Keratinocyte (primary cell): ENCODE results near the gene DPM2. TPM values are rescaled to one million over a fixed set of nuclear protein-coding genes. Genes with fewer than 3 reads are reported as not detected.

Experiments
- DNase-seq: peaks from one replicate; pipeline ENCODE4 v3.0.0-alpha.2; 2011; ENCODE audit warnings: low read depth, missing footprints, low spot score
- FAIRE-seq: peaks from 2 replicates; lab custom pipeline; 2011; peaks lifted over from hg19 to GRCh38; lab: Jason Lieb, UNC
- H2AFZ ChIP-seq: 2 replicates; pipeline ENCODE4 v1.6.0; 2012; ENCODE audit warnings: low read length, control low read depth, inconsistent platforms; ENCODE audit not compliant: control insufficient read depth
- H3K27ac ChIP-seq: 2 replicates; pipeline ENCODE4 v1.5.1; 2011; ENCODE audit warnings: low read length; ENCODE audit not compliant: control insufficient read depth, insufficient read depth
- H3K27me3 ChIP-seq: 3 replicates; pipeline ENCODE4 v1.6.0; 2011; ENCODE audit warnings: low read length; ENCODE audit not compliant: control insufficient read depth, insufficient read depth; ENCODE audit errors: extremely low read depth
- H3K36me3 ChIP-seq, 2 experiments: 2 replicates in 1 of 2; 3 replicates in 1 of 2; pipeline ENCODE4 v1.5.1; 2011; ENCODE audit warnings: low read length in 2 of 2, mild to moderate bottlenecking in 1 of 2; ENCODE audit not compliant: control insufficient read depth in 2 of 2, insufficient read depth in 2 of 2; ENCODE audit errors: extremely low read depth in 1 of 2
- H3K4me1 ChIP-seq: 3 replicates; pipeline ENCODE4 v1.5.1; 2011; ENCODE audit warnings: low read length; ENCODE audit not compliant: control insufficient read depth, insufficient read depth; ENCODE audit errors: extremely low read depth
- H3K4me2 ChIP-seq: 3 replicates; pipeline ENCODE4 v1.6.0; 2011; ENCODE audit warnings: low read depth, low read length; ENCODE audit not compliant: control insufficient read depth, insufficient read depth; ENCODE audit errors: extremely low read depth
- H3K4me3 ChIP-seq, 3 experiments: fragments of 200-600 bp in 1 of 3; sonication (generic) in 1 of 3; 2 replicates in 2 of 3; 3 replicates in 1 of 3; pipeline ENCODE4 v1.5.1; 2011 to 2016; ENCODE audit warnings: low read length in 3 of 3, mild to moderate bottlenecking in 3 of 3, control low read depth in 2 of 3, inconsistent platforms in 1 of 3, low read depth in 1 of 3, mixed read lengths in 1 of 3, mixed run types in 1 of 3, moderate library complexity in 1 of 3; ENCODE audit not compliant: control insufficient read depth in 2 of 3, insufficient read depth in 2 of 3; ENCODE audit errors: extremely low read depth in 1 of 3
- H3K79me2 ChIP-seq: 2 replicates; pipeline ENCODE4 v1.6.0; 2012; ENCODE audit warnings: low read length; ENCODE audit not compliant: control insufficient read depth, insufficient read depth
- H3K9ac ChIP-seq: 3 replicates; pipeline ENCODE4 v1.6.0; 2011; ENCODE audit warnings: low read length; ENCODE audit not compliant: control insufficient read depth, insufficient read depth; ENCODE audit errors: extremely low read depth
- H3K9me1 ChIP-seq: 3 replicates; pipeline ENCODE4 v1.6.0; 2011; ENCODE audit warnings: low read length; ENCODE audit not compliant: control insufficient read depth, insufficient read depth; ENCODE audit errors: extremely low read depth
- H3K9me3 ChIP-seq: 2 replicates; pipeline ENCODE4 v1.5.1; 2012; ENCODE audit warnings: low read depth, low read length; ENCODE audit not compliant: control insufficient read depth
- H4K20me1 ChIP-seq: 3 replicates; pipeline ENCODE4 v1.6.0; 2011; ENCODE audit warnings: low read length; ENCODE audit not compliant: control insufficient read depth, insufficient read depth; ENCODE audit errors: extremely low read depth
- CTCF ChIP-seq, 3 experiments: IDR thresholded peaks in 1 of 3; conservative IDR thresholded peaks in 1 of 3; optimal IDR thresholded peaks in 1 of 3; 2 replicates in 2 of 3; 3 replicates in 1 of 3; pipeline versions ENCODE3 to v1.5.1; 2011; ENCODE audit warnings: low read length in 3 of 3, mild to moderate bottlenecking in 3 of 3, moderate library complexity in 2 of 3, control low read depth in 1 of 3, inconsistent platforms in 1 of 3; ENCODE audit not compliant: insufficient read depth in 2 of 3; ENCODE audit errors: extremely low read depth in 1 of 3
- EZH2 ChIP-seq: IDR thresholded peaks from one replicate; pipeline ENCODE4 v1.6.1; 2012; ENCODE audit warnings: inconsistent platforms, mild to moderate bottlenecking, low read length, moderate library complexity
- dilution Hi-C: fragments of 300-500 bp; cut with MboI; formaldehyde crosslinking; loops from one replicate; pipeline ENCODE4 v1.7.0; 2020; ENCODE audit warnings: low sequenced_read_pairs; ENCODE audit not compliant: extremely low pct_ligation_motif_present
- polyA plus RNA-seq, 5 experiments: library from polyadenylated mRNA; depleted of rRNA in 3 of 5; stranded (reverse) in 3 of 5; stranded (forward) in 1 of 5; unstranded in 1 of 5; fragments of >200 nt; gene quantifications; 1 replicate in 1 of 5; 2 replicates in 3 of 5; 3 replicates in 1 of 5; pipeline versions ENCODE4 v1.2.1 to v1.2.3, GENCODE V29; 2011 to 2012; ENCODE audit warnings: missing spikeins in 2 of 5, low read depth in 1 of 5, low replicate concordance in 1 of 5

The DPM2 gene
- polyA plus RNA-seq, 1 donor (not counting 4 experiments of a cell fraction or from before 2014, with no cell fraction given) = 31.1 TPM

GRCh38 chr9:127937056-127937387, 632 bp downstream of the DPM2 start:
- H3K4me1 ChIP-seq = peaks cover 22% of the 10 kb centered on the region
- FAIRE-seq (no peak), DNase-seq (no peak)
- peak overlapping the region; percentile 75 for H2AFZ ChIP-seq
- H3K9ac ChIP-seq = peak overlapping the region; percentile 84
- peak overlapping the region; percentile 72 to 87 (median 78) for H3K4me3 ChIP-seq
- H3K79me2 ChIP-seq = peaks cover 33% of the 10 kb centered on the region
- no peaks in the 10 kb centered on the region for H3K9me3 ChIP-seq
- H3K27me3 ChIP-seq = no peaks in the 10 kb centered on the region
- H3K9me1 ChIP-seq = no peaks in the 10 kb centered on the region
- H3K4me2 ChIP-seq = peak overlapping the region; percentile 73
- peak overlapping the region; percentile 61 for H3K27ac ChIP-seq
- peaks cover 2% of the 10 kb centered on the region for H4K20me1 ChIP-seq
- peaks cover 9 to 11% of the 10 kb centered on the region in 2 experiments for H3K36me3 ChIP-seq
- TF ChIP-seq EZH2 (no peak), CTCF (optimal IDR thresholded peaks at IDR 0.05 in 1 of 3, IDR thresholded peaks at IDR 0.05 in 1 of 3, conservative IDR thresholded peaks at IDR 0.05 in 1 of 3; ENCODE audit: extremely low read depth in 1 of 3, insufficient read depth in 2 of 3, low read length in 3 of 3) (no peak)
- dilution Hi-C loops = loop anchor here (25.0 kb wide), 1 partner anchor 125 kb away; the partner anchor contains the start of genes NAIF1 and SLC25A25

DNA sequence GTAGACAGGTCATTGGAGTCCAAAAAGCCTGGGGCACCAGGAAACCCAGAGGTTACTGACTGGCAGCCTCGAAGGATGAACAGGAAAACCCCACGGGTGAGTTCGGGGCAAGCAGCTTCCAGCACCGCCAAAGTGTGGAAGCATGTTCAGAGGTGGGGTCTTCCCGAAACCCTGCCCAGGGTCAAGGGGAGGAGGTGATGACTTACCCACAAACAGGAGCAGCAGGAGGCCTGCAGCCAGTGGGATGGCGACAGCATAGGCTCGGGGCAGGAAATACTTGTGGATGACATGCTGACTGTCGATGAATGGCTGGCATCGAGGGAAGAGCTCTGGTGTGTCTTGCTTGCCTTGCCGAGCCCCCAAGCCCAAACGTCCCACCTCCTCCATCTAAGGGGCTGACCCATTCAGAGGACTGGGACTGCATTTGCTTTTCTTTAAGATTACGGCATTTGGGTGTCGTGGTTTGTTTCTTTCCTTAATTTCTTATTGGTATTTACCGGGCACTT, 1.3 kb downstream of the DPM2 start:
- peak overlapping the region; percentile 72 to 87 (median 78) for H3K4me3 ChIP-seq
- H3K27me3 ChIP-seq = no peaks in the 10 kb centered on the region
- no peak for DNase-seq
- peaks cover 33% of the 10 kb centered on the region for H3K79me2 ChIP-seq
- no peaks in the 10 kb centered on the region for H3K9me3 ChIP-seq
- peak overlapping the region; percentile 84 for H3K9ac ChIP-seq
- H2AFZ ChIP-seq = no peak overlapping the region
- TF ChIP-seq CTCF (optimal IDR thresholded peaks at IDR 0.05 in 1 of 3, IDR thresholded peaks at IDR 0.05 in 1 of 3, conservative IDR thresholded peaks at IDR 0.05 in 1 of 3; ENCODE audit: extremely low read depth in 1 of 3, insufficient read depth in 2 of 3, low read length in 3 of 3) = no peak
- no peak for TF ChIP-seq EZH2
- peak overlapping the region; percentile 73 for H3K4me2 ChIP-seq
- H3K9me1 ChIP-seq = no peaks in the 10 kb centered on the region
- peaks cover 22% of the 10 kb centered on the region for H3K4me1 ChIP-seq
- peaks cover 9 to 10% of the 10 kb centered on the region in 2 experiments for H3K36me3 ChIP-seq
- H4K20me1 ChIP-seq = peaks cover 2% of the 10 kb centered on the region
- dilution Hi-C loops = loop anchor here (25.0 kb wide), 1 partner anchor 126 kb away; the partner anchor contains the start of genes NAIF1 and SLC25A25
- no peak for FAIRE-seq
- no peak overlapping the region for H3K27ac ChIP-seq
